Activated CD4-positive, alpha-beta T cell treated with anti-CD3 and anti-CD28 coated beads, Interleukin-2, amount 50 U/mL, for 24 hours (primary cell): ENCODE measurements around the gene ZNF200.
"Not testable (repeated sequence)": the region's sequence is repeated elsewhere in the genome, so short reads cannot be mapped to it uniquely, and the experiment has no call there.

Source experiments
- DNase-seq, 2 donors: peaks; one replicate each; pipeline ENCODE4 v3.0.0-alpha.2; 2020; ENCODE audit warnings: low read depth in 1 of 2, low spot score in 1 of 2

Gene ZNF200

GRCh38 chr16:3252967-3253366 lies 18.0 kb upstream of the ZNF200 start:
- DNase-seq: no peak

DNA sequence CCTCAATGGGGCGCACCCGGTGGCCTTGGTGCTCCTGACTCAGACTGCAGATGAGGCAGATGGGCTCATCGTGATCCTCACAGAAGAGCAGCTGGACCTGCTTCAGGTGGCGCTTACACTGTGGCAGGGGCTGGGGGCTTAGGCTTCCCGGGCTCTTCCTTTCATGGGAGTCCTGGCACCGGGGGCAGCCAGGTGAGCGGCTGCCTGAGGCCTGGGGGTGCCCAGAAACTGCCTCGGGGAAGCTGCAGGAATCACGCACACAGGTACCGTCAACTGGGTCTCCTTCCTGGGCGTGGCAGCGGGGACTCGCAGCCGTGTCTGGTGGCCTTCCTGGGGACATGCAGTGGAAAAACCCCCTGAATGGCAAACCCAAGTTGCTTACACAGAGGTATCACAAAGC lies 14.5 kb upstream of the ZNF200 start:
- DNase-seq: no peak

DNA sequence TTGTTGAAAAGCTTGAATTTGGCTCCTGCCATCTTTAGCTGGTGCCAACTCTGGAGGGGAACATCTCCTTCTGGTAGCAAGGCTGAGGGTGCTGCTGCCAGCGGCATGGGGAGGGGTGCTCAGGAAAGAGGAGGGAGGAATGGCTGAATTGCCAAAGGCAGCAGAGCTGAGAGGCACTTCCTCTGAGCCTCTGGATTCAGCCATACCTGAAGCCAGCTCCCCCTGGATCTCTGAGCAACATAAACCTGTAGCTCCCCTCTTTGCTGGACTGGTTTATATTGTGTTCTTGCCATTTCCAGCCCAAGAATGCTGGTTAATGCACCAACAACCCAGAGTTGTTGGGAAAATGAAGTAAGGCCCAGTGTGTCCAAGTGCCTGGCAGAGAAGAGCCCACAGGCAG lies 14.1 kb upstream of the ZNF200 start:
- no peak for DNase-seq

DNA sequence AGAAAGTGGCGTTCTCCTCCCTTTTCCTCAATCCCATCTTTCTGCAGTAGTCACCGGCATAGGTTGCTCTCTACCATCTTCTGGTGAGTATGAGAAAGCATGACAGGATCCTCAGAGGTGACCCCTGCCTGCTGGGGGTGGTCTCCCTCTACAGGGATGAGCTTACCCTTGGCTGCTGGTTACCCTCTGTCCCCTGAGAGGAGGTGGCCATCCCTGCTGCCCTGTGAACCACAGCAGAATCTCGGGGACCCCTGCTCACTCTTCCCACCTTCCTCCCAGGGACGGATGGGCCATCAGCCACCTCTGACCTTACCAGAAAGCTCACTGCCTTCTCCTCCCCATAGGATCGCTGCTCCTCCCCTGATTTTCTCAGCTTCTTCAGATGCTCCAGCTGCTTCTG lies 13.6 kb upstream of the ZNF200 start:
- no peak for DNase-seq

- no peak for DNase-seq
Observed at GRCh38 chr16:3246876-3247275, 11.9 kb upstream of the ZNF200 start.

GRCh38 chr16:3246002-3246401 lies 11.0 kb upstream of the ZNF200 start:
- DNase-seq: no peak

GRCh38 chr16:3243882-3244281 lies 8.9 kb upstream of the ZNF200 start:
- DNase-seq: no peak

DNA sequence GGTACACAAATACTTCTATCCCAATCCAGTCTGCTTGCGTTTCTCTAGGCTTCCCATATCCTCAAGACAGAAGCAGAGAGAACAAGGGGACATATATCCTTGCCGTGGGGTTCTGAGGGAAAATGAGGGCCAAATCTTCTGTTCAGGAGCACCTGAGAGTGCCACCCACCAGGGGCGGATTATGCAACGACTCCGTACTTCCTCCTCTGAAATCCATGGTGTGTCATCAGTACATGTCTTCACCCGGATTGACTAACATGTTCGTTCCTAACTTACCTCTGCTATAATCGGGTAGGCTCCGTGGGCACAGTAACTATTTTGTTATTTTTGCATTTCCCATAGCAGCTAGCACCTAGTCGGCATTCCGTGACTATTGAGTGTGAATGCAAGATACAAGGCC lies 7.8 kb upstream of the ZNF200 start:
- no peak for DNase-seq

GRCh38 chr16:3241761-3242160 lies 6.8 kb upstream of the ZNF200 start:
- no peak for DNase-seq

GRCh38 chr16:3235856-3236669 lies 1.1 kb upstream of the ZNF200 start:
- no peak for DNase-seq

GRCh38 chr16:3234543-3234856 lies 458 bp downstream of the ZNF200 start:
- no peak for DNase-seq

DNA sequence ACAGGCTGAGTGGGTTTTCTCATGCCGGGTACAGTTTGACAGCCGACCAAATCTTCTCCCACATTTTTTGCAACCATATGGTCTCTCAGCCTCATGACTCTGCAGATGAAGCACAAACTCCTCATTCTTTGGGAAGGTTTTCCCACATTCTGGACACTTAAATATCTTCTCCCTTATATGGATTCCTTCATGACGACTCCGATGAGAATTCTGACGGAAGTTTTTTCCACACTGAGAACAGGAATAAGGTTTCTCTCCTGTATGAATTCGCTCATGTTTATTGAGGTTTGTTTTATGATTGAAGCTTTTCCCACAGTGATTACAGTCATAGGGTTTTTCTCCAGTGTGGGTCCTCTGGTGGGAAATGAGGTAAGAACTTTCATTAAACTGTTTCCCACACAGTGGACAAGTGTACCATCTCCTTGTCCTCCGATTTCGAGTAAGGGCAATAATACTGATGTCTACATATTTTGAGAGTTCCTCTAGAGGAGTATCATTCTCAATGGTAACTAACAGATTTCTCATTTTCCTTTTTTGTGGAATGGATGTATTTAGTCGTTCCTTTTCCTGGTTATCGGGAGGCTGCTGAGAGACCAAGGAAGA lies 10.9 kb downstream of the ZNF200 start:
- no peak for DNase-seq

DNA sequence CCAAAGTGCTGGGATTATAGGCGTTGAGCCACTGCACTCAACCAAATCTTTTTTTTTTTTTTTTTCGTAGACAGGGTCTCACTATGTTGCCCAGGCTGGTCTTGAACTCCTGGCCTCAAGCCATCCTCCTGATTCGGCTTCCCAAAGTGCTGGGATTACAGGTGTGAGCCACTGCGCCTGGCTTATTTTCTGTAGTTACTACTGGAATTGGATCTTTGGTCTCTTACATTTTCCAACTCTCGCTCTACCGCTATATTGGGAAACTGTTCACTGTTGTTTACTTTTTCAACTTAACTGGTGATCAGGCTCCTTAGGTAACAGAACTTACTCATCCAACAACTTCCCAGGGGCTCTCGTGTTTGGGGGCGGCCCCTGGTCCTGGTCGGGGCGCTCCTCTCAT lies 14.1 kb downstream of the ZNF200 start:
- DNase-seq: no peak

- DNase-seq: no peak
Observed at GRCh38 chr16:3216263-3216640, 18.7 kb downstream of the ZNF200 start.

- no peak for DNase-seq
Observed at GRCh38 chr16:3215601-3216262, 19.2 kb downstream of the ZNF200 start.

- DNase-seq: no peak
Observed at GRCh38 chr16:3214904-3215600, 19.9 kb downstream of the ZNF200 start.

DNA sequence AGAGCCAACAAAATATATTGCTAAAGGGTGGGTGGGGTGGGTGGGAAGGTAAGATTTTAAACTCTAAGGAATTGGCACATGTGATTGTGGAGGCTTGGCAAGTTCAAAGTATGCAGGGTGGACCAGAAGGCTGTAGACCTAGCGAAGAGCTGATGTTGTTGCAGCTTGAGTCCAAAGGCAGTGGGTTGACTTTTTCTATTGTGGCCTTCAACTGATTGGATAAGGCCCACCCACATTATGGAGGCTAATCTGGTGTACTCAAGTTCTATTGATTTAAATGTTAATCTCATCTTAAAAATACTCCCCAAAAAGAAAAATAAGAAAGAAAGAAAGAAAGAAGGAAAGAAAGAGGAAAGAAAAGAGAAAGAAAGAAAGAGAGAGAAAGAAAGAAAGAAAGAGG lies 22.4 kb downstream of the ZNF200 start:
- DNase-seq: no peak

- no peak for DNase-seq
Observed at GRCh38 chr16:3212006-3212405, 23.0 kb downstream of the ZNF200 start.

DNA sequence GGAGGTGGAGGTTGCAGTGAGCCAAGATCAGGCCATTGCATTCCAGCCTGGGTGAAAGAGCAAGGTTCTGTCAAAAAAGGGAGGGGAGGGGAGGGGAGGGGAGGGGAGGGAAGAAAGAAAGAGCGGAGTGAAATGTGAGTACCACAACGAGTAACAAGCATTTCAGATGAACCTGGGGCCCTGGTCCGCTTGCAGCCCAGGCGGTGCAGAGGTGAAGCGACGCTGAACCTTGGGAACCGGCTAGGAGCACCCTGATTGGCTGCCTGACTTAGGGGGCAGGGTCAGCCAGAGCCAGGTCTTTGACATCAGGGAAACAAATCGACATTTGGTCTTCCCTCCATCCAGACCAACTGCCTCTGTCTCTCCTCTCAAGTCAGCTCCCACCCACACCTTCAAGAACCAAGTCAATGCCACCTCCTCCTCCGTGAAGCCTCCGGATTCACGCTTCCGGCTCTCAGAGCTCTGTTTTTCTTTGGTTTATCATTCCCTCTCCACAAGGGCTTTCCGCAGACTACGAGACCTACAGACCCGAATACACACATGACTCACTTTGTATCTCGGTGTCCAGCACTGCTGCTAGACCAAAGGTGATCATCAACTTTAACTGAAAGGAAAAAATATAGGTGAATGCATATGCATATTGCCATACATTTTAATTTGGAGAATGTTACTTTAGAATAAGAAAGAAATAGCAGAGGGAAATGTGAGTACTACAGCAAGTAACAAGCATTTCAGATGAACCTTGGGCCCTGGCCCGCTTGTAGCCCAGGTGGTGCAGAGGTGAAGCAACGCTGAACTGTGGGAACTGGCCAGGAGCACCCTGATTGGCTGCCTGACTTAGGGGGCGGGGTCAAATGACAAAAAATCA lies 27.6 kb downstream of the ZNF200 start:
- no peak for DNase-seq

GRCh38 chr16:3205939-3206338 lies 29.0 kb downstream of the ZNF200 start:
- DNase-seq: not testable (repeated sequence)

GRCh38 chr16:3202903-3203539 lies 31.9 kb downstream of the ZNF200 start:
- DNase-seq: no peak
